RCC 7860 (cell line): ENCODE data around the gene LRMDA.
"Not testable (repeated sequence)": the region's sequence is repeated elsewhere in the genome, so short reads cannot be mapped to it uniquely, and the experiment has no call there.

ENCODE experiments used
- DNase-seq: peaks from one replicate; pipeline ENCODE4 v3.0.0-alpha.2; 2015; ENCODE audit warnings: low spot score
- FAIRE-seq: peaks from 2 replicates; lab custom pipeline; 2012; peaks lifted over from hg19 to GRCh38; lab: Jason Lieb, UNC

LRMDA gene

DNA sequence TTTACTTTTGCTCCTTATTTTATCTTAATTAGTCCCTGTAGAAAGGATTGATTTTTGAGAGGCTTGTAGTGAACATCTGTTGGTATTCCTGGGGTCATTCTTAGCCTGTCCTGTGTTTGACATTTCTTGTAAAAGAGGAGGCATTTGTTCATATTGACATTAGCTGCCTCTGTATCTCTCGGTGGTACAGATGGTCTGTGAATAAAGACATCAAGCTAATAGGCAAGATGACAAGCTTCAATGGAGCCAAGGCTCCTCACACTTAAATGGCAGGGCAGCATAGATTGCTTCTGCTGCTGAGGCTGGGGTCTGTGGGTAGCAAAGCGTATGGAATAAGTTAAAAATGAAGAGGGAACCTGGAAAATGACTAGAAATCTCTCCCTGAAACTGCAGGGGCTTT lies 687.6 kb downstream of the LRMDA start:
- no peak for DNase-seq
- no peak for FAIRE-seq

GRCh38 chr10:76119515-76119914 lies 688.1 kb downstream of the LRMDA start:
- DNase-seq (no peak), FAIRE-seq (no peak)

- FAIRE-seq (no peak), DNase-seq (no peak)
These were observed 690.6 kb downstream of the LRMDA start for GRCh38 chr10:76122056-76122455.

GRCh38 chr10:76124280-76124679 lies 692.9 kb downstream of the LRMDA start:
- no peak for DNase-seq
- FAIRE-seq = no peak

DNA sequence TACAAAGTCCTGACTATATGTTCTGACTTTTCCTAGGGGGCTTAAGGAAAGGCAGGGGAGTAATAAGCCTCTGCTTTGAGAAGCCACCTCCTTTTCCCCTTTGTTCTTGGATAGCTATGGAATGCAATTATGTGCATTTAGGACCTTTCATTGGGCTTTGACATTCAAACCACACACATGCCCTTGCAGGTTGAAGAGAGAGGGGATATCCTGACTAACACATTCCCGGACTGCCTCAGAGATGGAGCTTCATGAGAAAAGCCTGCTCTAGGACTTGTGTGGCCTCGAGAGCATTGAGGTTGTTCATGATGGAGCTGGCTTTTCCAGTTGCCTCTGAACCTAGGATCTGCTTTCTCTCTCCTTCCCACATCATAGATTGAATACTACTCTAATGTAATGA lies 694.5 kb downstream of the LRMDA start:
- FAIRE-seq = no peak

DNA sequence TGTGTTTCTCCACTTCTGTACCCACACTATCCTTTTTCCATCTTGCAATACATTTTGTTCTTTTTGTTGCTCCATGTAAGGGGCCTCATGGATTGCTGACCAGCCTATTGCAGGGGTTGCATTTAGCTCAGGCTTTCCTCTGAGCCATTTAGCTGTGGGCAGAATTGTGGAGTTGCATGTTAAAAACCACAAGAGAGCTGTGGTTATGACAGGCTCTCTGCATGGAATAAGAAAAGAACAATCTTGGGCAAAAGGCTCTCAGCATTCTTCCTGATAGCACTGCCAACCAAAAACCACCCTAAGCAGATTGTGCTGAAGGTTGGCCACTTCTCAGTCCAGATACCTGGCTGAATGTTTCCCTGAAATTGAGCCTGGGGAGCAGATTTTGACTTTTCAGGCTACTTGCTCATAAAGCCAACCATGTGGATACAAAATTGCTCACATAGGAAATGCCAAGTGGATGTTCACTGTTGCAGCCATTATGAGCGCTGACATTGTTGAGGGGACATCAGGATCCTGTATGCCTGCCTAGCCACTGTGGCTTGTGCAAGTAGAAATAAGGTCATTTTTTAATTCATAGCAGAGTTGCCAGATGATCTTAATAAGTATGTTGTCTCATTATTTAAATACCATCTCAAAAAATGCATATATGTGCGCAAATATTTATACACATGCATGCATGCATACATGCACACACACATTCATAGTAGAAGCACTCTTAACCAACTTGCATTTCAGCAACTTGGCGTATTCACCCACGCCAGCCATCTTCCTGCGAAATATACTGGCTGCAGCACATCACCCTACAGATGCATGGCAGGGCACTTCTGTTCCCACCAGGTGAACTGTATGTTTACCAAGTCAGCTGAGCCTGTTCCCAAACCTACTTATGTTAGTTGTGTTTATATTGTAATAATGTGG lies 695.4 kb downstream of the LRMDA start:
- FAIRE-seq (no peak), DNase-seq (no peak)

More for the DNA sequence above, 694.5 kb downstream of the LRMDA start:
- DNase-seq = no peak

DNA sequence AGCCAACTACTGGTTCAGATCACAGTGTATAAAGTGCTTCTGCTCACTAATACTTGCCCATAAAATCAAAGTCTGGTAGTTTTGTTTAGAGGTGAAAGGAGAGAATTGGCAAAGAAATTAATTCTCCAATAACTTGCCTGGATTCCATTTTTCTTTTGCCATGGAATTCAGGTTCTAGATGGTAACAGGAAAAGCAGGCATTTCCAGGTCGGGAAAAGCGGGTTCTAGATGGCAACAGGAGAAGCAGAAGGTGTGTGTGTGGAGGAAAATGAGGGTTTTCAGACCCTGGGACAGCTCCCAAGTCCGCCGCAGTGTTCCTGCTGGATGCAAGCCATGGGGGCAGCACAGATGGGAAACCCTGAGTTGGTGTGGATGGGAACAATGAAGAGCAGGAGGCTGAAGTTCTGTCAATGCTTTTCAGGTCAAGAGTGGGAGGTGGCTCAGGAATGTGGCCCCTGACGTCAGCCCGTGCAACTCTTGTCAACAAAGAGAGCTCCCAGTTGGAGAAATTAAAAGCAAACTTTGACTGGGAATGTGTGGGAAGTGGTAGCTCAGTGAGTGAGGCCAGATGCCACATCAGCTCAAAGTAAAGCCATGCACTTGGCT lies 696.7 kb downstream of the LRMDA start:
- no peak for DNase-seq
- no peak for FAIRE-seq

- no peak for DNase-seq
- FAIRE-seq = no peak
These were observed 697.8 kb downstream of the LRMDA start for GRCh38 chr10:76129213-76129612.

DNA sequence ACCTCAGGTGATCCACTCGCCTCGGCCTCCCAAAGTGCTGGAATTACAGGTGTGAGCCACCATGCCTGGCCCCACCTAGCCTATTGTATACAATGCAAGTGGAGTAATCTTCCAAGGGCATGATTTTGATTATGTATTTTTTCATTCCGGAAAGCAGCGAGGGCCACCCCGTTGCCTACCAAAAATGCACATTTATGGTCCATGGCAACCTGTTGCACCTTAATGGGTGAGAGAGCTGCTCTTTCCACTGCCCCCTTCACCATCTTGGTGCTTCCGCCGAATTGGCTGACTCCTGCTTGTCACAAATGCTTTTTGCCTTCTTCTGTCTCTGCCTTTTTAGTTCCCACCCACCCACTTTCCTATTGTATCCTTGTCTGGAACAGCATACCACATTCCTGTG lies 699.5 kb downstream of the LRMDA start:
- DNase-seq (no peak), FAIRE-seq (no peak)

DNA sequence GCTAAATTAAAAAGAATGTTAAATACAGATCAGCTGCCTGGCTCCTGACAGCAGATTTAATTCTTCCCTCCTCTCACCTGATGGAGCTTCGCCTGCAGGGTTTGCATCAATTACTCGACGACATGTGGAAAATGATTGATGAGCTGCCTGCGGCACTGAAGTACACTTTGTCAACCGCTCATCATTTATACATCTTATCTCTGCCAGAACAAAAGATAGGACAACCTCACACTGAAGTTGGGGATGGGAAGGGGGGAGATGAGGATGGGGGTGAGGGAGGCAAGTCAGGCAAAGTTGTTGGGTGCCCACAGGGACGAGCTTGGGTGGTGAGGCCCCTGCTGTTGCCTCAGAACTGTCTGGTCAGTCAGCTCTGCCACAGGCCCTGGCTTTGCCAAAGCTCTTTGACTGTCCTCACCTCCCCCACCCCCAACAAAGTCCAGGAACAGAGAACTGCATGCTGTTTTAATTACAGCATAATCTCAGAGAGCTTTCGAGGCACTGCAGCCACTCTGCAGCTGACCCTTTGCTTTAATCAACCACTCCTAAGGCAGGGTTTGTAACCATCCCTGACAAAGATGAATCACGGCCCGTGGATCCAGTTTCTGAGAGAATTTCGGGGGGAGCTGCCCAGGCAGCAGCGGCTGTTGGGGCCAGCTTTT lies 702.3 kb downstream of the LRMDA start:
- FAIRE-seq = no peak

DNA sequence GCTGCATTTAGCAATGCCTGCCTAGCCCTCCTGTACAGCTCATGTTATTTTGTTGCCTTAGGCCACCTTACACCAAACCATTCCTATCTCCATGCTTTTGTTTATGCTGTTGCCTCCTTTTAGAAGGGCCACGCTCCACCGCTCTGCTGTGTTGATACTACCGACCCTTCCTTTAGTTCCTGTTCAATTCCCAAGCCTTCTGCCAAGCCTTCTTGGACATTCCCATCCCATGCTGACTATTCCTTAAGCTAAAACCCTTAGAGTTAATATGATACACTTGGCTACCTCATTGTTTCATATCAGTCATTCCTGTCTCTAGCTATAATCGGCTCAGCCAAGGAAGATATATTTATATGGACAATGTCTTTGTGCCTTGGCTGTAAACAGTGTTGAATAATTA lies 705.5 kb downstream of the LRMDA start:
- FAIRE-seq = no peak

More for the DNA sequence above, 702.3 kb downstream of the LRMDA start:
- DNase-seq = no peak

DNA sequence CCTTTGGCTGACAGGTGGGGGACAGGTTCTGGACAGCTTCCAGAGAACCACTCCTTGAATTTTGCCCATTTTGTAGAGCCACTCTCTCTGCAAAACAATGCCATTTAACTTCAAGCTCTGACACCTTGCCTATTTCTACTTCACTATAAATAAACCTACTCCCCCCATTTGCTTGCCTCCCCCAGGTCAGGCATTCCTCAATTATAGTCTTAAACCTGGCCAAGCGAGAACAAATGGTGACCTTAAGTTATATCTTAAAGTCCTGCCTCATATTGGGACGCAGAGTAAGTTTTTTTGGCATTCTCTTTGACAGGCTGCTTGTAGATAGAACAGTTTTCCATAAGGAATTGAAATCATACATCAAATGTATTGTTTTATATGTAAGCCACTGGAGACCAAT lies 706.9 kb downstream of the LRMDA start:
- no peak for FAIRE-seq
- DNase-seq = no peak

More for the DNA sequence above, 705.5 kb downstream of the LRMDA start:
- no peak for DNase-seq

DNA sequence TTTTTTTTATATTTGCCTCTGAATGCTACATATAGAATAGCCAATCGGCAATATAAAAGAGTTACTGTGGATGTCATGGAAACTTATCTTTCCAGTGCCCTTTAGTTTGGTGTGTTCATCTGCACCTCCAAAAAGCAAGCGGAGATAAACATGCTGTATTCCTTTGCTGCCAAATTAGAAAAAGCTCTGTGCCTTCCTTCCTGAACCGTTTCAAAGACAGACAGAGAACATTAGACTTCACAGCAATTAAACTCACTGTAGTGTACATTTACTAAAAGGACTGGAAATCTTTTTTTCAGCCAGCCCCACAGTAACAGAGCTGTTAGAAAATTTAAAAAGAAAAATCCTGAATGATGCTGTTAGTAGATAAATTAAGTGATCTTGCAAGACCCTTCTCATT lies 707.5 kb downstream of the LRMDA start:
- no peak for DNase-seq
- FAIRE-seq = no peak

DNA sequence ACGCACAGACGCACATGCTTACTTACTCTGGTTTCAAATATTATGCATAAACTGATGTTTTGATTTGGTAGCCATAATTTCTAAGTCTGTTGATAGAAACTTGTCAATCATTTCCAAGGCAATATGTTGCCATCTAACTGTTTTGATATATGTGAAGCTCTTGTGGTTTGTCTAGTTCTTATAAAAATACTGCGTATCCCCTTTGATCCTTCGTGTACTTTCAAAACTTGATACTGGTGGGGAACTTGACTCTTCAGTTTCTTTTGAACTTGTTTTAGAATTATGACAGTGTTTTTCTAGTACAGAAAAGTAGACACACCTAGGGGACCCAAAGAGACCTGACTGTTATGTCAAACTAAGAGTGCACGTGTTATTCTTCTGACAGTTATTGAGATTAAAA lies 708.0 kb downstream of the LRMDA start:
- no peak for FAIRE-seq
- DNase-seq = no peak

DNA sequence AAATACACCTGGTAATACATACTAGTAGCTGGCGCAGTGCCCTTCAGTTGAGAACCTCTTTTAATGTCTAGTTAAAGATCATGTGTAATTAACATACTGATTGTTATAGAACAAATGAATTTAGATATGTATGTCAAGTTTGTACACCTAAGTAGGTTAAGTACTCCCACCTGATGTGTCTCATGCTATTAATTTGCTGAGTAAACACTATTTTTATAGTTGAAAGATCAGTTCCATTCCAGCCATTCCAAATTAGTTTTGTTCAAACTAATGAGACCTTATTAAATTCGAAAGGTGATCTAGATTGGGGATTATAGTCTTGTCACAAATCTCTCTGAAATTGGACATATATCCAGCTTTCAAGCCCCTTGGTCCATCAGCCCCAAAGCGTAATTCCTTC lies 710.0 kb downstream of the LRMDA start:
- DNase-seq = no peak

GRCh38 chr10:76148217-76148616 lies 716.8 kb downstream of the LRMDA start:
- FAIRE-seq, DNase-seq: not testable (repeated sequence)

More for the DNA sequence above, 710.0 kb downstream of the LRMDA start:
- no peak for FAIRE-seq

DNA sequence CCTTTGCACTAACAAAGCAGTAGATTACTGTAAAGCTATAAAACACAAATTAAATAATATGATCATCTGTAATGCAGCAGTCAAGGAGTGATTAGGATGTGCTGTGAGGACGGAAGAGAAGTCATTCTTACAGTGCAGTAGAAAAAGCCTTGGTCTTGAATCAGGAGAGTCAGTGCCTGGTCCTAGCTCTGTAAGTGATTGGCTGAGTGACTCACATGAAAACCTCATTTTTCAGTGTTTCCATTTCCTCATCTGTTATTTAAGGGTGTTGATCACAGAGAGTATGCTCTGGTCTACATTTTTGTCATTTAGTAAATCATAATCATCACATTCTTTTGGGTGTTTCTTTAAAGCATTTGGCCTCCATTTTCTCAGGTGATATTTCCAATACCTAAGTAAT lies 717.8 kb downstream of the LRMDA start:
- FAIRE-seq (no peak), DNase-seq (no peak)

DNA sequence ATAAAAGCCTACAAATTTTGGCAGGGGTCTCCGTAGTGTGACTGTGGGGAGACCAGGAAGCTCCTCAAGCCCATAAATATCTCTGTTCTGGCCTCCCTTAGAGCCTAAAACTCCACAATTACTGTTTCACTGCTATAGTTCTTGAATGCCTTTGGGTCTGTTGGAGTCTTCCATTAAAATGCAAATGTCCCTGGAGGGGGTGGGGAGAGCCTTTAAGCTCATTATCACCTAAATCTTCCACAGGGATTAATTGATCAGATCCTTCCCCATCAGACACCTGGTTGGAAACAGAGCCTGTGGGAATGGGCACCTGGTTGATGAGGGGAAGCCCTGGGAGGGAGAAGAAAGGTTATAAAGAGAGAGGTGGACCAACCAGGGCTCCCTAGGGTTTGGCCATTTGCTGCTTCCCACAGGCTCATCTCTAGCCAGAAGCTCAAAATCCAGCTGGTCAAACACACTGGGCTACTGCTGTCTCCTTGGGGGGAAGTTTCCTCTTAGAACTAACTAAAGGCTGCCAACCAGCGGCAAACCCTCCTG lies 718.2 kb downstream of the LRMDA start:
- no peak for FAIRE-seq
- DNase-seq = no peak

GRCh38 chr10:76150139-76150875 lies 718.9 kb downstream of the LRMDA start:
- no peak for DNase-seq
- no peak for FAIRE-seq

GRCh38 chr10:76150876-76151288 lies 719.5 kb downstream of the LRMDA start:
- no peak for FAIRE-seq
- no peak for DNase-seq

DNA sequence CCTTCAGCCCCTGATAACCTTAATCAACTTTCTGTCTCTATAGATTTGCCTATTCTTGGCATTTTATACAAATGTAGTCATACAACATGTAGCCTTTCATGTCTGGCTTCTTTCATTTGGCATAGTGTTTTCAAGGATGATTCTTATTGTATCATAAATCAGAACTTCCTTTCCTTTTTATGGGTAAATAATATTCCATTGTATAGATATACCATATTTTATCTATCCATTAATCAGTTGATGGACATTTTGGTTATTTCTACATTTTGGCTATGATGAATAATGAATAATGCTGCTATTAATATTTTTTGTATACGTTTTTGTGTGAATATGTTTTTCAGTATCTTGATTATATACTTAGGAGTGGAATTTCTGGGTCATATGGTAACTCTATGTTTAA lies 720.8 kb downstream of the LRMDA start:
- no peak for FAIRE-seq
- DNase-seq = no peak
